Stimulated activated CD8-positive, alpha-beta memory T cell treated with anti-CD3 and anti-CD28 coated beads, Interleukin-4, amount 100 ng/mL, for 1 hour (primary cell): Measurements from ENCODE around the gene ERAS.
"Not testable (repeated sequence)": the region's sequence is repeated elsewhere in the genome, so short reads cannot be mapped to it uniquely, and the experiment has no call there.

Source experiments
- DNase-seq, 2 donors: peaks; one replicate each; pipeline ENCODE4 v3.0.0-alpha.2; 2020; ENCODE audit warnings: low read depth in 2 of 2, low spot score in 1 of 2

Gene ERAS

DNA sequence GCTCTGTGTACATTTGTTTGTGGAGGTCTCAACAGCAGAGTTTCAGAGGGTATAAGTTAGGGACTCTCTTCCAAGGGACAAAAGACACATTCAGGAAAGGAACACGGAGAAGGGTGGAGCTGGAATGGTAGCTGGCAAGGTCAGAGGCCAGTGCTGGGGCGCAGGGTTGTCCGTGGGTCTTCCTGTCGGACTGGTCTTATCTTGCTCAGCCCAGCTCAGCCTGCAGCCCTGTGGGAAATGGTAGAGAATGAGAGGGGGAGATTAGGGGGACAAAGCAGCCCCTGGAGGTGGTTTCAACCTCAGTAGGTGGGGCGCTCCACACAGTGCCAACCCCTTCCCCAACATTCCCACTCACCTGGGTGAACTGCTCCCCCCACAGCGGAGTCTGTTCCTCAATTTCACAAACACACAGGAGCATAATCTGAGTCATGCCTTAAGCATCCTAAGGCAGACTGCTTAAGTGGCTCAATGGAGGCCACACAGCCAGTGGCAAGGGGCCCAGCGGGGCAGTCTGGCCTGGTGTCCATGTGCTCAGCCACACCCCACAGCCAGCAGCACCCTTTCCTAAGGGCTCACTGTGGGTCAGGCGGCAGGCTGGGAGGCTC is 31.3 kb upstream of the ERAS start:
- no peak for DNase-seq

DNA sequence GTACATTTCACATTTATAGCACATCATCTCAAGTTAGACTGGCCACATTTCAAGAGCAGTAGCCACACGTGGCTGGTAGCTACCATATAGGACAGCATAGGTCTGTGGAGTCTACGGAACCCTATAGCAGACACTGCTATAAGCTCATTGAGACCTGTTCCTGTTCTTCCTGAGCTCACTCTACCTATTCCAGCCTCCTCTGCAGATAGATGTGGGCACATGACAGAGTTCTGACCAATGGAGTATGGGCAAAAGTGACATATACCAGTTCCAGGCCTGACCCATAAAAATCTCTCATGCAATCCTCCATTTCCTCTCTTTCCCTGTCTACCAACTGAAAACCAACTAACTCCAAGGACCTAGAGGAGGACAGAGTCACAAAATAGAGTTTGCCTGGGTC is 28.0 kb upstream of the ERAS start:
- DNase-seq, result no peak

DNA sequence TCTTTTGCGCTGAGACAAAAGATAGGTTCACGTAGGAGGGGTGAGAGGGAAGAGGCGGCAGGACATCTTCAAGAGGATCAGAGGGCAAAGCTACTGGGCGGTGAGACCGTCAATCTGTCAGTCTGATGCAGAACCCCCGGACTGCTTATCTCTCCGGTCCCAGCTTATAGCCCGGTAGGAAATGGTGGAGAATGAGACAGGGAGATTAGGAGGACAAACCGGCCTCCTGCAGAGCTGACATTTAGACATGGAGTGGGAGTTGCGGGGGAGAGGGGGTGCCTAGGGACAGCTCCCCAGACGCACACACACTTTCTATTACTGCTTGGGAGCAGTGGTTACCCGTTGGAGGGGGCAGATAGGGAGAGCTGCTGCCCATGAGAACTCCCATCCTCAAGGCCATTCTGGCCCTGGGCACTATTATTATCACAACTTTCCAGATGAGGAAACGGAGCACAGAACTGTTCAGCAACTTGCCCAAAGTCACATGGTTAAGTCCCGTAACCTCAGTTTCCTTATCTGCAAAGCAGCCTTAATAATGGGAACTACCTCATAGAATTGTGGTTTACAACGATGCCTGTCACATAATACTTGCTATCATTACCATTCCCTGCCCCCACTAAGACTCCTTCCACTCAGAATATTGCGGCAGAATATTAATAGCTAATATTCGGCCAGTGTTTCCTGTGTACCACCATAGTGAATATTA is 25.6 kb upstream of the ERAS start:
- no peak for DNase-seq

DNA sequence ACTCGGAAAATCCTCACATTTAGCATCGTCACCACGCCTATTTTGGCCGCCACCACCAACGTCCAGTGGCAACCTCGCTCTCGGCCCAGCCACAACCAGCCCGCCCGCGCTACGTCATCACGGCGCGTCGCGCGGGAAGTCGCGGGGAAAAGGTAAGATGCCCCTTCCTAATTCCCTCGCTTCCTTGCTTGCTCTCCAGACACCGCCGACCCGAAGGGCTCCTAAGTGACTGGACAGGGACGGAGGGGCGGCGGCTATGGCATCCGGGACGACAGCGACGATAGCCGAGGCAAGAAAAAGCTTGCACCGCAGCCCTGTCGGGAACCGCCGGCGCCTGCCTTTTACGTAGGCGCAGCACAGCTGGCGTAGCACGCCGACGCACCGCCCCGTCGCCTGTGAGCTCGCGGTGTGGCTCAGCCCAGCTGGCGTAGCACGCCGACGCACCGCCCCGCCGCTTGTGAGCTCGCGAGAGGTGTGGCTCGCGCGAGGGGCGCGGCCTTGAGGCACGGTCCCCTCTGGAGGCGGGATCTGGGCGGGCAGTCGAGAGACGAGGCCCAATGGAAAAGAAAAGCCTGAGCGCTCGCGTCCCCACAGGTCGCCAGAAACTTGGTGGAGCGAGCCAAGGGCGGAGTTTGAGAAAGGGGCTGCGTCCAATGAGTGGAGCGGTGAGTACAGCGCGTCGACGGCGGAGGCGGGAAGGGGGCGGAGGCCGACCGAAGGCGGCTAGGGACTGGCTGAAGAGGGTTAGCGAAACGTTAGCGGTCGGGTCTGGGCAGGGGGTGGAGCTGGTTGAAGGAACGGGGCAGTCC is 24.8 kb upstream of the ERAS start, which contains the start of gene HDAC6:
TSS of gene HDAC6 (plus strand) at position 788 of the 809 bp plus-strand sequence. CDS start 626 bp downstream, outside the sequence.
- DNase-seq, result peak; percentile 71 to 84

DNA sequence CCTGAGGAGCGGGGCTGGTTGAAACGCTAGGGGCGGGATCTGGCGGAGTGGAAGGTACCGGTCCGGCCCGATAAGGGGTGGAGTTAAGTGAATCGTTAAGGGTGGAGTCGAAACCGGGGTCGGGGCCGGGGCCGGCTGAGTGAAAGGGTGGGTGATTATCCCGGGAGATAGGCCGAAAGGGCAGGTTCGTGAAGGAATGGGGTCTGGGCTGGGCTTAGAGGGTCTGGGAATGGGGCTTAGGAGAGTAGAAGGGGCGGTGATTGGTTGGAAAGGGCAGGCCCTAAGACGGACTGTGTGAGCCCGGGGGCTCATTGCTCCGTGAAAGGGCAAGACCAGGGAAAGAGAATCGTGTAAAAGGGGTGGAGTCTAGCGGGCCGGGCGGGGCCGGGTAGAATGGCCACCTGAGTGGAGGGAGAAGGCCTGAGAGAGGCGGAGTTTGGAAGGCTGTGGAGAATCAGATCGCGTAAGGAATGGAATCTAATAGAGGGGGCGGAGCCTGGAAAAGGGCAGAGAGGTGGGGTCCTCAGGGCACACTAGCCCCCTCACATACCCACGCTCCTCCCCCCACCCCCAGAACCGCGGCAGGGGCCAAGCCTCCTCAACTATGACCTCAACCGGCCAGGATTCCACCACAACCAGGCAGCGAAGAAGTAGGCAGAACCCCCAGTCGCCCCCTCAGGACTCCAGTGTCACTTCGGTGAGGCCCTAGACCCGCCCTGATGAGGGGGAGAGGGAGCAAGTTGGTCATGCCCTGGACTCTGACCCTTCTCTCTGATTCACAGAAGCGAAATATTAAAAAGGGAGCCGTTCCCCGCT is 24.0 kb upstream of the ERAS start:
- peak in 1 of 2 donors; percentile 9 for DNase-seq

DNA sequence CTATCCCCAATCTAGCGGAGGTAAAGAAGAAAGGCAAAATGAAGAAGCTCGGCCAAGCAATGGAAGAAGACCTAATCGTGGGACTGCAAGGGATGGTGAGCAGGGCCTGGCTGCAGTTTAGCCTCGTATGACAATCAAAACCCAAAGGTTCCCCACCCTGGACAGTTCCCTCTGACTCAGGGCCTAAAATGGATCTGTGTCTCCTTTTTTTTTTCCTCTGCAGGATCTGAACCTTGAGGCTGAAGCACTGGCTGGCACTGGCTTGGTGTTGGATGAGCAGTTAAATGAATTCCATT is 23.5 kb upstream of the ERAS start:
- no peak for DNase-seq

DNA sequence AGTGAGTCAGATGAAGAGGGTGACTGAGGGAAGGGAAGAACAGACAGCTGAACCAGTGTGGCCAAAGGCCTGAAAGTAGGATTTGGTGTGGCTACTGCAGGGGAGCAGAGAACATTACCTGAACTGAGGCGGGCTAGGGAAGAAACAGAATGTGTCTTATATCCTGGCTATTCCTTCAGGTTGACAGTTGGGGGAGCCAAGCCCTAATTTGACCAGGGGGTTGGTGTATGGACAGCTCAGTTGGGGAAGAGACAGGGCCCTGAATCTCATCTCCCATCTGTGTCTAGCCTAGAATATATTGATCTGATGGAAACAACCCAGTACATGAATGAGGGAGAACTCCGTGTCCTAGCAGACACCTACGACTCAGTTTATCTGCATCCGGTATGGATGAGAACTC is 20.2 kb upstream of the ERAS start:
- DNase-seq, result no peak

DNA sequence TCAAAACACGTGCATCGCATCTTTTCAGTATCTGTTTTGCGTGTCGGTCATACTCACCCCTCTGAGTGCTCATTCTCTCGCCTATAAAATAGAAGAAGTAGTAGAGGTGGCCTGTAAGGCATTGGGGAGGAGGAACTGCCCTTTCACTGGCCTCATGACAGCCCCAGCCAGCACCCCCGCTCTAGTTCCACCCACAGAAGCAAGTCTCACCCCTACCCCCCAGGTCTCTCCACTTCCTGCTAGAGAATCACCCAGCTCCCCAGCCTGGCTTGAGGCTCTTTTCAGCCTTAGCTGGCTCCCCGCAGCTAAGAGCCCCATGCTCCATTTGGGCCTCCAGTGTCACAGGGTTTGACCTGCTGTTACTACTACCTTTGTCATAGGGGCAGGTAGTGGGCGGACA is 12.7 kb upstream of the ERAS start:
- no peak for DNase-seq

DNA sequence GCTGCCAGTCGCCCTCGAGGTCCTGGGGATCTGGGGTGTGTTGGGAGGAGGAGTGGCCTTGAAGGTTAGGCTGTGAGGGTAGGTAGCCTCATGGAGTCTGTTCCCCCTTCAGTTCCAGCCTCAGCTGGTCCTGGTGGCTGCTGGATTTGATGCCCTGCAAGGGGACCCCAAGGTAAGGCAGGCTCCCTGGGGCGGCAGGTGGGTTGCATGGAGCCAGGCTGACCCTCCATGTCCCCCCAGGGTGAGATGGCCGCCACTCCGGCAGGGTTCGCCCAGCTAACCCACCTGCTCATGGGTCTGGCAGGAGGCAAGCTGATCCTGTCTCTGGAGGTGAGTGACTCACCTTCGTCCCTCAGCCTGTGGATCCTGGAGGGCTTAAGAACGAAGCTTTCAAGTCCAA is 11.6 kb upstream of the ERAS start:
- no peak for DNase-seq

DNA sequence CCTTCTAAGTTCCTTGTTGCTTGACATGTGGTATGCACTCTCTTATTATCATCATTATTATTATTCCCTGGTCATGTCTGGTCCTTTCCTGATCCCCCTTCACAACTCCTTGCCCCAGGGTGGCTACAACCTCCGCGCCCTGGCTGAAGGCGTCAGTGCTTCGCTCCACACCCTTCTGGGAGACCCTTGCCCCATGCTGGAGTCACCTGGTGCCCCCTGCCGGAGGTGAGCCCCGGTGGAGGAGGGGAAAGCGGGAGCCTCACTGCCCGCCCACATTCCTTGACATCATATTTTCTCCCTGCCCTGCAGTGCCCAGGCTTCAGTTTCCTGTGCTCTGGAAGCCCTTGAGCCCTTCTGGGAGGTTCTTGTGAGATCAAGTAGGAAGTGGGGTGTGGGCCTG is 11.0 kb upstream of the ERAS start:
- DNase-seq, result no peak

DNA sequence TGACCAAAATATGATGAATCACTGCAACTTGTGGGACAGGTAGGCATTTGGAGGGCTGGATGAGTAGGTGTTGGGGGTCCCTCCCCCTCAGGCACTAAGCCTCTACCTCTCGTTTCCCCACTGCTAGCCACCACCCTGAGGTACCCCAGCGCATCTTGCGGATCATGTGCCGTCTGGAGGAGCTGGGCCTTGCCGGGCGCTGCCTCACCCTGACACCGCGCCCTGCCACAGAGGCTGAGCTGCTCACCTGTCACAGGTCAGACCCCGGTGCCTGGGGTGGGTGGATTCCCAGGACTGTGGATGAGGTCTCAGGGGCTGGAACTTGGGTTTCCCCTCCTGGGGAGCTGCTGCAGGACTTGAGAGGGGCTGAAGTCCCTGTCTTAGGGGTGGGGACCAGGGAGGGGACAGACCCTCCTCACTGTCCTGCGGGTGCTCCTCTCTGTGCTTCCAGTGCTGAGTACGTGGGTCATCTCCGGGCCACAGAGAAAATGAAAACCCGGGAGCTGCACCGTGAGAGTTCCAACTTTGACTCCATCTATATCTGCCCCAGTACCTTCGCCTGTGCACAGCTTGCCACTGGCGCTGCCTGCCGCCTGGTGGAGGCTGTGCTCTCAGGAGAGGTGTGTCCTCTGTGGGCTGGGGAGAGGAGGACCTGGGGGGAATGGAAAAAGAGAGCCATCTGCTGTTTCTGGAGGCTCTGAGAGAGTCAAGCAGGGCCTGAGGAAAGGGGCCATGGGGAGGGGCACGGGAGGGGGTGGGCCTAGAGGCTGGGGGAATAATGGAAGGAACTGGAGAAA is 10.1 kb upstream of the ERAS start:
- DNase-seq, result no peak

DNA sequence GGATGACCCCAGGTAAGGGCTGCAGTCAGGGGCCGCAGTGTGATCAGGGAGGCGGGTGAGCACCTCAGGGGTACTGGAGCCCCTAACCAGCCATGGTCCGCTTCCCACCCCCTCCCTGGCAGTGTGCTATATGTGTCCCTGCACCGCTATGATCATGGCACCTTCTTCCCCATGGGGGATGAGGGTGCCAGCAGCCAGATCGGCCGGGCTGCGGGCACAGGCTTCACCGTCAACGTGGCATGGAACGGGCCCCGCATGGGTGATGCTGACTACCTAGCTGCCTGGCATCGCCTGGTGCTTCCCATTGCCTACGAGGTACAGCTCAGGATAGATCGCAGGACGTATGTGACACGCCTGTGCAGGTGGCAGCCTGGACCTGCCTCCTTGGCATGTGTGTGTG is 8.2 kb upstream of the ERAS start:
- no peak for DNase-seq

DNA sequence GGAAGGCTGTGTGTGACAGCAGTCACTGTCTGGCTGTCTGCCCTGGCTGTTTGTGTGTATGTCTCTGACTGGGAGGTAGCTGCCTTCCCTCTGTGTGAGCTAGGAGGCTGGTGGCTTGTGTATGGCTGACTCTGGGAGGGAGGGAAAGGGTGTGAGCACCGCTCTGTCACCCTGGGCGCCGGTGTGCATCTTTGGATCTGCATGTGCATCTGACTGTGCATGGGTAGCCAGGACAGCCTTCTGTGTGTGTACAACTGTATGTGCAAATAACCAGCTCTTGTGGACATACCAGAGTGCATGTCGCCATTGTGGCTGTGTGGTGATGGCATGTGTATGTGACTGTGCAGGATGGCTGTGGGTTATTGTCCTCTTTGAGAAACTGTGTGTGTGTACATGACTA is 7.4 kb upstream of the ERAS start:
- no peak for DNase-seq

DNA sequence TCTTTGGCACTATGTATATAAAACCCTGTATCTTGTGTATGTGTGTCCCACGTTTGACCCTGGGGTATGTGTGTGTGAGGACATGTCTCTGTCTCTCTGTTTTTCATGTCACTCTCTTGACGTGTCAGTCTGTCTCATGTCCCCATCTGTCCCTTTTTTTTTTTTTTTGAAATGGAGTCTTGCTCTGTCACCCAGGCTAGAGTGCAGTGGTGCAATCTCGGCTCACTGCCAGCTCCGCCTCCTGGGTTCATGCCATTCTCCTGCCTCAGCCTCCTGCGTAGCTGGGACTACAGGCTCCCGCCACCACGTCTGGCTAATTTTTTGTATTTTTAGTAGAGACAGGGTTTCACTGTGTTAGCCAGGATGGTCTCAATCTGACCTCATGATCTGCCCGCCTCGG is 6.9 kb upstream of the ERAS start:
- DNase-seq, result not testable (repeated sequence)

DNA sequence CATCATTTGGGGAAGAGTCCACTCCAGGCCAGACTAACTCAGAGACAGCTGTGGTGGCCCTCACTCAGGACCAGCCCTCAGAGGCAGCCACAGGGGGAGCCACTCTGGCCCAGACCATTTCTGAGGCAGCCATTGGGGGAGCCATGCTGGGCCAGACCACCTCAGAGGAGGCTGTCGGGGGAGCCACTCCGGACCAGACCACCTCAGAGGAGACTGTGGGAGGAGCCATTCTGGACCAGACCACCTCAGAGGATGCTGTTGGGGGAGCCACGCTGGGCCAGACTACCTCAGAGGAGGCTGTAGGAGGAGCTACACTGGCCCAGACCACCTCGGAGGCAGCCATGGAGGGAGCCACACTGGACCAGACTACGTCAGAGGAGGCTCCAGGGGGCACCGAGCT is 3.3 kb upstream of the ERAS start:
- no peak for DNase-seq

DNA sequence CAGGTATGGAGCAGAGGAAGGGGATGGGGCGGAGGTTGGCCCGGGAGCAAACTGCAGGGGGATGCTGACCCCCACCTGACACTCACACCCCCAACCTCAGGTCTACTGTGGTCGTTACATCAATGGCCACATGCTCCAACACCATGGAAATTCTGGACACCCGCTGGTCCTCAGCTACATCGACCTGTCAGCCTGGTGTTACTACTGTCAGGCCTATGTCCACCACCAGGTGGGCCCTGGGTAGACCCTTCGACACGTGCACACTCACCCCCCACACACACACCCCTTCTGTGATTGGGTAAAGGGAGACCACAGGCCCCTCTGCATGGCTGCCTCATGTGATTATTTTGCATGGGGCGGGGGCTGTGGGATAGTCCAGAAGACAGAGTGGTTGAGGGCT is 2.2 kb upstream of the ERAS start:
- no peak for DNase-seq

DNA sequence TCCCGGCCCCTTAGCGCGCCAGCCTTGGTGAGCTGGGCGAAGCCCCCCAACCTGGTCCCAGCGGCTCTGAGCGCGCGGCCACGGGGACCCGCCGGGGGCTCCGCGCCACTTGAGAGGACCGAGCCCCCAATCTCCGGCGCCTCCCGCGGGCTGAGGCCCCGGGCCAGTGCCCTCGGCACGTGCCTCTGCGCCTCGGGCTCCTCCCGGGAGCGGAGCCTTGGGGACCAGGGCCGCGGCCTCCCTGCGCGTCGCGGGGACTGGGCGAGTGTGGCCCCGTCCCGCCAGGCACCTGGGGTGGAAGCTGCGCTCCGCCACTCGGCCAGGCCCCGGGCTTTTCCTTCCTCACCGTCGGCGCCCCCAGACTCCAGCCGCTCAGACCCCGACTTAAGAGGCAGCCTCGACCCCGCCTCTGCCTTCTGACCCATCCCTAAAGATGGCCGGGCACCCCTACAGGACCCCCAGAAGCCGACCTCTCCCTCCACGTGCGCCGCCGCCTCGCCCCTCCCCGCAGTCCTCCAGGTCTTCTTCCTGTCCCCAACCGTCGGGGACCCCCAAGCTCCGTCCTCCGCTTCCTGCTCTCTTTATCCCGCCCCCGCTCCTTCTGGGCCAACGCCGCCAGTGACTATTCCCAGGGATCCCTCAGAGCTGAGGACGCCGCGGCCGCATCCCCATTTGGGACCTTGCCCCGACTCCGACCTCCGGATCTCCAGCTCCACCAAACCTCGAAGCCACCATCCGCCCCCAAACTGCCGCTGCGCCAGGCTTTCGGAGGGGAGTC is 752 bp downstream of the ERAS start:
- no peak for DNase-seq

DNA sequence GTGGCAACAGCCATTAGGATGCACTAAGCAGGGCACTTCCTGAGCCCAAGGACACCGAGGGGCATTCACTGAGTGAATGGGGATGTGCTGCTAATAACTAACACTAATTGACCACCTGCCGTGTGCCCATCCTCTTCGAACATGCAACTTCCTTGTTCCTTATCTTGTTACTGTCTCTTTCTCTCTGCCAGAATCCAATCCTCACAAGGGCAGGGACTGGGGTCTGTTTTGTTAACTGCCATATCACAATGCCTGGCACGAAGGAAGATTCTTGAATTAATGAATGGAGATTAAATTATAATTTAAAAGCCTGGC is 1.3 kb downstream of the ERAS start:
- DNase-seq, result no peak

DNA sequence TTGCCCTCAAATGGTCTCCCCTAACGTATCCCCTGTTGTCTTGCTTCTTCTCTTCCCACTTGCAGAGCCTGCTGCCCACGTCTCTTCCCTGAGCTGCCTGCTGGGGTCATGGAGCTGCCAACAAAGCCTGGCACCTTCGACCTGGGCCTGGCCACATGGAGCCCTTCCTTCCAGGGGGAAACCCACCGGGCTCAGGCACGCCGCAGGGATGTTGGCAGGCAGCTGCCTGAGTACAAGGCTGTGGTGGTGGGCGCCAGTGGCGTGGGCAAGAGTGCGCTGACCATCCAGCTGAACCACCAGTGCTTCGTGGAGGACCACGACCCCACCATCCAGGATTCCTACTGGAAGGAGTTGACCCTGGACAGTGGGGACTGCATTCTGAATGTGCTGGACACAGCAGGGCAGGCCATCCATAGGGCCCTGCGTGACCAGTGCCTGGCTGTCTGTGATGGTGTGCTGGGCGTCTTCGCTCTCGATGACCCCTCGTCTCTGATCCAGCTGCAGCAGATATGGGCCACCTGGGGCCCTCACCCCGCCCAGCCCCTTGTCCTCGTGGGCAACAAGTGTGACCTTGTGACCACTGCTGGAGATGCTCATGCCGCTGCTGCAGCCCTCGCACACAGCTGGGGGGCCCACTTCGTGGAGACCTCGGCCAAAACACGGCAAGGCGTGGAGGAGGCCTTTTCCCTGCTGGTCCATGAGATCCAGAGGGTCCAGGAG is 2.9 kb downstream of the ERAS start:
- no peak for DNase-seq
